Mesendoderm (in vitro differentiated cells): ENCODE results near the gene MAPRE2.

Experiments
- DNase-seq: peaks from one replicate; pipeline ENCODE4 v3.0.0; 2013
- H2AK5ac ChIP-seq: 2 replicates; pipeline ENCODE4 v1.6.1; 2013; ENCODE audit warnings: low read length, inconsistent platforms
- H2BK120ac ChIP-seq: 2 replicates; pipeline ENCODE4 v1.6.1; 2013; ENCODE audit warnings: low read depth, mild to moderate bottlenecking, low read length, moderate library complexity, mixed read lengths
- H2BK15ac ChIP-seq: replicated peaks from 2 replicates; pipeline ENCODE4 v1.6.1; 2013; ENCODE audit warnings: low read depth, mild to moderate bottlenecking, moderate library complexity
- H2BK5ac ChIP-seq: 2 replicates; pipeline ENCODE4 v1.6.1; 2013; ENCODE audit warnings: low read length, inconsistent platforms
- H3K18ac ChIP-seq: 2 replicates; pipeline ENCODE4 v1.6.1; 2013; ENCODE audit warnings: mild to moderate bottlenecking, low read length, mixed read lengths
- H3K23ac ChIP-seq: one replicate; pipeline ENCODE4 v1.6.1; 2013; ENCODE audit warnings: low read length
- H3K27ac ChIP-seq: 2 replicates; pipeline ENCODE4 v1.5.1; 2013; ENCODE audit warnings: low read depth, mild to moderate bottlenecking, inconsistent platforms, low read length, moderate library complexity
- H3K27me3 ChIP-seq: 2 replicates; pipeline ENCODE4 v1.6.1; 2013; ENCODE audit warnings: low read length, control low read depth, mild to moderate bottlenecking, inconsistent platforms; ENCODE audit not compliant: insufficient read depth, poor library complexity
- H3K36me3 ChIP-seq: 2 replicates; pipeline ENCODE4 v1.6.1; 2013; ENCODE audit warnings: low read length, inconsistent platforms; ENCODE audit not compliant: control insufficient read depth, insufficient read depth
- H3K4ac ChIP-seq: one replicate; pipeline ENCODE4 v1.6.1; 2013; ENCODE audit warnings: low read depth, mild to moderate bottlenecking, low read length, moderate library complexity
- H3K4me1 ChIP-seq: 2 replicates; pipeline ENCODE4 v1.6.1; 2013; ENCODE audit warnings: low read depth, low read length, inconsistent platforms; ENCODE audit not compliant: control insufficient read depth
- H3K4me2 ChIP-seq: 2 replicates; pipeline ENCODE4 v1.6.1; 2013; ENCODE audit warnings: low read length
- H3K4me3 ChIP-seq: 2 replicates; pipeline ENCODE4 v1.5.1; 2013; ENCODE audit warnings: mild to moderate bottlenecking, low read length
- H3K56ac ChIP-seq: one replicate; pipeline ENCODE4 v1.6.1; 2013; ENCODE audit warnings: low read length
- H3K79me1 ChIP-seq: 2 replicates; pipeline ENCODE4 v1.6.1; 2013; ENCODE audit warnings: low read length, inconsistent platforms
- H3K79me2 ChIP-seq: 2 replicates; pipeline ENCODE4 v1.6.1; 2013; ENCODE audit warnings: mild to moderate bottlenecking, low read length; ENCODE audit not compliant: control insufficient read depth, insufficient read depth
- H3K9ac ChIP-seq: 2 replicates; pipeline ENCODE4 v1.6.1; 2013; ENCODE audit warnings: low read length, inconsistent platforms
- H4K5ac ChIP-seq: one replicate; pipeline ENCODE4 v1.6.1; 2013; ENCODE audit warnings: low read length
- H4K8ac ChIP-seq: one replicate; pipeline ENCODE4 v1.6.1; 2013; ENCODE audit warnings: low read depth, mild to moderate bottlenecking, control low read depth, low read length, moderate library complexity
- WGBS: extraction: QIAGEN DNeasy Blood & Tissue Kit; methylation state at CpG from one replicate; pipeline ENCODE4 v1.1.7; 2013; ENCODE audit warnings: low lambda C conversion rate, missing lambda C conversion rate; ENCODE audit not compliant: insufficient coverage; ENCODE audit errors: extremely low coverage; 5-methylcytosine and 5-hydroxymethylcytosine counted together

Gene MAPRE2

DNA sequence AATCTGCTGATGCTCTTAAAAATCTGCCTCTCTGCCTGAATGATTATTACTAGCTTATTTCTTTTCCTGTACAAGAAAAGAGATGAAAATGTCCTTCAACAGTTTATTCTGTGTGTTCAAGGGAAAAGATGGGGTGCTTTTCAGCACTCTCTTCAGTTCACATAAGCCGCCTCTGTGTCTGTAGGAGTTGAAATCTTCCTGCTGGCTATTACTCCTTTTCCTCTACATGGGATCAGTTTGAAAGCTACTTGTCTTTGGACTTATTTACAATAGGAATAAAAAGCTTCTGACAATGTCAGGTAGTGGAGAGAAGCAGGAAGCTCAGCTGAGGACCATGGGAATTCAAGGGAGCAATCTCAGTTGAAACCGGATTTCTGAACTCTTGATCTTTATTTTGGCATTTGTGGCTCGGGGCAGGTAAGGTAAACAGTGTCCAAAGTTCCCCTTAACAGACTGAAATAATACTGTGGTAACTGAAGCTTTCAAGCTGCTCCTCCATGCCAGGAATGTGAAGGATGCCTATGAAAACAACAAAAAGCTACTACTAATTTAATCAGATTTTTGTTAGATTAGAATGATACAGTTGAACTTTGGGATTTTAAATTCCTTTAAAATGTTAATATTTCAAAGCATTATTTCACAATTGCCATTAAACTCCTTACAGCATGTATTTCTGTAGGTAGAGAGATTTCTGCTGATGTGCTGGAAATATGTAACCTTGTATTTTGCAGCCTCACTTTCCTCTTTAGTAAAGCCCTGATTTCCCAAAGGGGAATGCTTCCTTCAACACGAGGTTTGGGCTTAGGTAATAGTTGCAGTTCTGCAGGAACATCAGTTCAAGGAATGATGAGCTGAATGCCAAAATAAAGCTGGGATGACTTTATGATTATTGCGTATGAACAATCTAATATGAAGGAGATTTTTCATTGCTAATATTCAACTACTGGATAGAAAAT is 43.6 kb downstream of the MAPRE2 start:
- no peak overlapping the region for H2BK120ac ChIP-seq
- H3K56ac ChIP-seq = no peak overlapping the region
- no peak for DNase-seq
- no peaks in the 10 kb centered on the region for H3K79me1 ChIP-seq
- H3K23ac ChIP-seq = no peak overlapping the region
- H3K18ac ChIP-seq = no peak overlapping the region
- H3K36me3 ChIP-seq = no peaks in the 10 kb centered on the region
- H2BK5ac ChIP-seq = no peak overlapping the region
- no peak overlapping the region for H3K4me3 ChIP-seq
- H4K5ac ChIP-seq = no peak overlapping the region
- no peak overlapping the region for H3K9ac ChIP-seq
- no CpG with 5 or more reads among the region's 5 CpGs for WGBS
- no peak overlapping the region for H3K4ac ChIP-seq
- H3K79me2 ChIP-seq = no peaks in the 10 kb centered on the region
- no peak overlapping the region for H4K8ac ChIP-seq
- H3K27ac ChIP-seq = no peak overlapping the region
- H3K4me2 ChIP-seq = no peak overlapping the region
- no peak overlapping the region for H2BK15ac ChIP-seq
- no peaks in the 10 kb centered on the region for H3K27me3 ChIP-seq
- no peaks in the 10 kb centered on the region for H3K4me1 ChIP-seq
- H2AK5ac ChIP-seq = no peak overlapping the region

- Histone ChIP-seq H2BK15ac (no peak overlapping the region), H3K4me2 (no peak overlapping the region), H3K56ac (no peak overlapping the region), H3K4ac (no peak overlapping the region), H3K36me3 (no peaks in the 10 kb centered on the region), H2BK120ac (no peak overlapping the region), H4K8ac (no peak overlapping the region), H3K27ac (no peak overlapping the region), H3K79me1 (no peaks in the 10 kb centered on the region), H3K4me3 (no peak overlapping the region), H3K4me1 (no peaks in the 10 kb centered on the region), H3K79me2 (no peaks in the 10 kb centered on the region), H3K27me3 (no peaks in the 10 kb centered on the region), H2BK5ac (no peak overlapping the region), H3K9ac (no peak overlapping the region), H3K23ac (no peak overlapping the region), H2AK5ac (no peak overlapping the region), H4K5ac (no peak overlapping the region), H3K18ac (no peak overlapping the region)
- WGBS = 100% methylated on average over 1 of the region's 3 CpGs
- DNase-seq = no peak
These were observed 44.5 kb downstream of the MAPRE2 start for GRCh38 chr18:35085450-35086380.

- Histone ChIP-seq H4K8ac (no peak overlapping the region), H3K56ac (no peak overlapping the region), H3K18ac (no peak overlapping the region), H3K79me2 (no peaks in the 10 kb centered on the region), H2BK120ac (no peak overlapping the region), H2BK15ac (no peak overlapping the region), H3K4ac (no peak overlapping the region), H3K27ac (no peak overlapping the region), H3K9ac (no peak overlapping the region), H3K27me3 (no peaks in the 10 kb centered on the region), H3K36me3 (no peaks in the 10 kb centered on the region), H3K79me1 (no peaks in the 10 kb centered on the region), H3K4me2 (no peak overlapping the region), H2BK5ac (no peak overlapping the region), H3K4me1 (no peaks in the 10 kb centered on the region), H3K4me3 (no peak overlapping the region), H4K5ac (no peak overlapping the region), H2AK5ac (no peak overlapping the region), H3K23ac (no peak overlapping the region)
- no CpG with 5 or more reads among the region's 2 CpGs for WGBS
- no peak for DNase-seq
These were observed 45.5 kb downstream of the MAPRE2 start for GRCh38 chr18:35086704-35087103.

GRCh38 chr18:35087726-35088125 is 46.5 kb downstream of the MAPRE2 start:
- Histone ChIP-seq H3K36me3 (no peaks in the 10 kb centered on the region), H2BK5ac (no peak overlapping the region), H3K9ac (no peak overlapping the region), H2BK15ac (no peak overlapping the region), H3K18ac (no peak overlapping the region), H3K56ac (no peak overlapping the region), H3K79me2 (no peaks in the 10 kb centered on the region), H3K4me2 (no peak overlapping the region), H3K27ac (no peak overlapping the region), H3K4me3 (no peak overlapping the region), H4K5ac (no peak overlapping the region), H2BK120ac (no peak overlapping the region), H4K8ac (no peak overlapping the region), H3K4ac (no peak overlapping the region), H3K23ac (no peak overlapping the region), H2AK5ac (no peak overlapping the region), H3K27me3 (no peaks in the 10 kb centered on the region), H3K4me1 (no peaks in the 10 kb centered on the region), H3K79me1 (no peaks in the 10 kb centered on the region)
- no CpG with 5 or more reads among the region's 3 CpGs for WGBS
- DNase-seq = no peak

GRCh38 chr18:35088921-35089320 is 47.7 kb downstream of the MAPRE2 start:
- Histone ChIP-seq H3K79me1 (no peaks in the 10 kb centered on the region), H3K27me3 (no peaks in the 10 kb centered on the region), H3K36me3 (no peaks in the 10 kb centered on the region), H3K27ac (no peak overlapping the region), H3K56ac (no peak overlapping the region), H3K4ac (no peak overlapping the region), H3K23ac (no peak overlapping the region), H3K4me3 (no peak overlapping the region), H3K4me1 (no peaks in the 10 kb centered on the region), H2BK15ac (no peak overlapping the region), H3K4me2 (no peak overlapping the region), H2BK5ac (no peak overlapping the region), H3K18ac (no peak overlapping the region), H2BK120ac (no peak overlapping the region), H2AK5ac (no peak overlapping the region), H3K9ac (no peak overlapping the region), H4K5ac (no peak overlapping the region), H3K79me2 (no peaks in the 10 kb centered on the region), H4K8ac (no peak overlapping the region)
- WGBS = no CpG with 5 or more reads among the region's 3 CpGs
- DNase-seq = no peak
